Progenitor cell of endocrine pancreas (in vitro differentiated cells): ENCODE results near the gene ABCA7. TPM values are rescaled to one million over a fixed set of nuclear protein-coding genes. Genes with fewer than 3 reads are reported as not detected.
"Not testable (repeated sequence)": the region's sequence is repeated elsewhere in the genome, so short reads cannot be mapped to it uniquely, and the experiment has no call there.

Source experiments
- DNase-seq: peaks from one replicate; pipeline ENCODE4 v3.0.0; 2021; ENCODE audit warnings: low spot score; ENCODE audit not compliant: unreplicated experiment
- H3K27ac Mint-ChIP-seq: 2 replicates; pipeline ENCODE4 v1.8.0; 2021; ENCODE audit warnings: mild to moderate bottlenecking, moderate library complexity, mixed read lengths
- H3K27me3 Mint-ChIP-seq: 2 replicates; pipeline ENCODE4 v1.8.0; 2021; ENCODE audit warnings: mixed read lengths
- H3K36me3 Mint-ChIP-seq: 2 replicates; pipeline ENCODE4 v1.8.0; 2022; ENCODE audit warnings: mixed read lengths; ENCODE audit not compliant: insufficient read depth
- H3K4me1 Mint-ChIP-seq: 2 replicates; pipeline ENCODE4 v1.8.0; 2021; ENCODE audit warnings: low read depth, mixed read lengths
- H3K4me3 Mint-ChIP-seq: 2 replicates; pipeline ENCODE4 v1.8.0; 2021; ENCODE audit warnings: low read depth, mild to moderate bottlenecking, moderate library complexity, mixed read lengths
- H3K9me3 Mint-ChIP-seq: 2 replicates; pipeline ENCODE4 v1.8.0; 2021; ENCODE audit warnings: low read depth, mixed read lengths
- CTCF ChIP-seq: fragments of 200-600 bp; sonication (generic); IDR thresholded peaks from one replicate; pipeline ENCODE4 v1.5.0; 2021; ENCODE audit warnings: antibody characterized with exemption, mild to moderate bottlenecking; ENCODE audit not compliant: unreplicated experiment
- total RNA-seq: library from RNA; stranded (reverse); gene quantifications from 2 replicates; pipeline ENCODE4 v1.2.1, GENCODE V29; 2021

The ABCA7 gene
- total RNA-seq, 1 donor from 2014 or later: 57.3 TPM

- Mint-ChIP-seq H3K27me3 (no peaks in the 10 kb centered on the region), H3K27ac (no peak overlapping the region), H3K9me3 (no peaks in the 10 kb centered on the region), H3K4me3 (peak overlapping the region; percentile 86), H3K36me3 (no peaks in the 10 kb centered on the region), H3K4me1 (peaks cover 17% of the 10 kb centered on the region)
- no peak for DNase-seq
- no peak for TF ChIP-seq CTCF
Measured at GRCh38 chr19:1019616-1019961, 20.3 kb upstream of the ABCA7 start.

GRCh38 chr19:1019980-1020867 lies 19.7 kb upstream of the ABCA7 start:
- no peaks in the 10 kb centered on the region for H3K27me3 Mint-ChIP-seq
- H3K4me1 Mint-ChIP-seq: peaks cover 17% of the 10 kb centered on the region
- no peak for DNase-seq
- H3K27ac Mint-ChIP-seq: peak overlapping the region; percentile 93
- TF ChIP-seq CTCF: no peak
- H3K36me3 Mint-ChIP-seq: no peaks in the 10 kb centered on the region
- H3K4me3 Mint-ChIP-seq: peak overlapping the region; percentile 86
- no peaks in the 10 kb centered on the region for H3K9me3 Mint-ChIP-seq

GRCh38 chr19:1020868-1021425 lies 19.0 kb upstream of the ABCA7 start, which contains the start of gene TMEM259:
TSS of gene TMEM259 (minus strand) at chr19:1021123. CDS start at chr19:1020996, 127 bp downstream.
- peak within 1 kb of the TSS; percentile 100 for H3K27ac Mint-ChIP-seq
- H3K27me3 Mint-ChIP-seq: no peaks in the 10 kb centered on the region

GRCh38 chr19:1023883-1024188 lies 16.1 kb upstream of the ABCA7 start:
- peaks cover 12% of the 10 kb centered on the region for H3K4me1 Mint-ChIP-seq
- H3K4me3 Mint-ChIP-seq, H3K9me3 Mint-ChIP-seq, H3K36me3 Mint-ChIP-seq, H3K27me3 Mint-ChIP-seq, DNase-seq: not testable (repeated sequence)
- peak overlapping the region; percentile 41 for H3K27ac Mint-ChIP-seq

More at GRCh38 chr19:1020868-1021425, 19.0 kb upstream of the ABCA7 start, which contains the start of gene TMEM259:
- peaks cover 18% of the 10 kb centered on the region for H3K4me1 Mint-ChIP-seq
- peak within 1 kb of the TSS; percentile 86 for H3K4me3 Mint-ChIP-seq
- no peaks in the 10 kb centered on the region for H3K36me3 Mint-ChIP-seq
- no peaks in the 10 kb centered on the region for H3K9me3 Mint-ChIP-seq
- peak; percentile 7 for TF ChIP-seq CTCF
- peak; percentile 95 for DNase-seq

GRCh38 chr19:1025080-1025479 lies 14.8 kb upstream of the ABCA7 start:
- H3K36me3 Mint-ChIP-seq, DNase-seq, H3K4me1 Mint-ChIP-seq, H3K4me3 Mint-ChIP-seq, H3K27me3 Mint-ChIP-seq, H3K9me3 Mint-ChIP-seq: not testable (repeated sequence)
- H3K27ac Mint-ChIP-seq: peak overlapping the region; percentile 85

GRCh38 chr19:1025960-1026782 lies 13.7 kb upstream of the ABCA7 start, which contains the start of gene CNN2:
TSS of gene CNN2 (plus strand) at chr19:1026608. CDS start at chr19:1026662, 54 bp downstream.
- no peaks in the 10 kb centered on the region for H3K9me3 Mint-ChIP-seq
- no peaks in the 10 kb centered on the region for H3K27me3 Mint-ChIP-seq
- peak within 1 kb of the TSS; percentile 90 for H3K4me3 Mint-ChIP-seq
- TF ChIP-seq CTCF: no peak
- DNase-seq: peak; percentile 72
- peaks cover 9% of the 10 kb centered on the region for H3K4me1 Mint-ChIP-seq
- H3K36me3 Mint-ChIP-seq: peaks cover 4% of the 10 kb centered on the region
- H3K27ac Mint-ChIP-seq: peak within 1 kb of the TSS; percentile 98
